Hypothalamus (tissue), 51 donors: ENCODE data around the gene LORICRIN.

Source experiments
- DNase-seq, 51 donors: peaks; one replicate each; lab custom pipeline; 2025; lab: John Stamatoyannopoulos, UW

The LORICRIN gene

DNA sequence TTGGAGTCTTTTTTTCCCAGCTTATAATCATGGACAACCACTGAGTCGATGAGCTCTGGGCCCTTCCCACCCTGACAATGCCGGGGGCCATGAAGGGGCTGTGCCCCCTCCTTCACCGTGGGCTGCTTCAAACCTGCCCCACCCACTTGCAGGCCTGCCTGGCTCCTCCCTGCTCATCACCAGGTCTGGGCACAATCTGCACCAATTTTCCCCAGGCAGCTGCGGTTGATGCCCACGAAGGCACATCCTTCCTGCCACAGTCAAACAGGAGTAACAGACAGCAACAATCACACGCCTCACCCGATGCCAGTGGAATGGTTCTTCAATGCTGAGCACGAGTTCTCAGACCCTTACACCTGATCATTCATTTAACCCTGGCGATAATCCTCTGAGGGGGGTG is 34.4 kb downstream of the LORICRIN start:
- no peak for DNase-seq

DNA sequence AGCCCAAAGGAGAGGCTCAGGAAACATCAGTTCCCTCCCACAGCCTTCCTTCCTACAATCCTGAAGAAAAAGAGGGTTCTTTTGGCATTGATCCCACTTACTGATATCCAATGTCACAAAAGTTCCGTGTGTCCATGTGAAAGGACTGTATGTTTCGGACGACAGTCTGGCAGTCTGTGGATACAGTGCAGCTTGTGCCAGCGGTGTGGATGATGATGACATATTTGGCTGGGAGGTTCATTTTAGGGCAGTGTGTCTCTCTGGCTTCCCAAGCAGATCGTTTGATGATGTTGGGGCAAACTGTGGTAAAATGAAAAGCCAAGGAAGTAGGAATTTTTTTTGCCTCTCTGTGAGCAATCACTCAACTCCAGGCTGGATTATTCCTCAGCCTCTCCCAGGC is 42.8 kb downstream of the LORICRIN start:
- no peak for DNase-seq

DNA sequence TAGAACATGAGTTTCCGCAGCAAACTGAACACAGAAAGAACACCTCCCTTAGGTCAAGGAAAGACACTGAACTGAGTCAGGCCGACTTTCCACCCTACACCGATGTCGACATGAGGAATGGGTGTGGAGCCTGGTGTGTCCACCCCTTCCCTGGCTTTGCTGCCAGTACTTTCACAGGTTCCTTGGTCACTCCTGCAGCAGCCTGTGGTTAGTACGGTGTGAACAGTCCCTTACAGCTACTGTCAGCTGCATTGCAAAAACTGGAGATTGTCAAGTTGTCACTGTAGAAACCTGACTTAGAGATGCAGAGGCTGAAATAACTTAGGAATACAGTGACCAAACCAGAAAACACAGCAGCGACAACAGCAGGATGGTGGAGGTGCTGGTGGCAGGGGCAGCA is 46.2 kb downstream of the LORICRIN start:
- DNase-seq, result no peak

DNA sequence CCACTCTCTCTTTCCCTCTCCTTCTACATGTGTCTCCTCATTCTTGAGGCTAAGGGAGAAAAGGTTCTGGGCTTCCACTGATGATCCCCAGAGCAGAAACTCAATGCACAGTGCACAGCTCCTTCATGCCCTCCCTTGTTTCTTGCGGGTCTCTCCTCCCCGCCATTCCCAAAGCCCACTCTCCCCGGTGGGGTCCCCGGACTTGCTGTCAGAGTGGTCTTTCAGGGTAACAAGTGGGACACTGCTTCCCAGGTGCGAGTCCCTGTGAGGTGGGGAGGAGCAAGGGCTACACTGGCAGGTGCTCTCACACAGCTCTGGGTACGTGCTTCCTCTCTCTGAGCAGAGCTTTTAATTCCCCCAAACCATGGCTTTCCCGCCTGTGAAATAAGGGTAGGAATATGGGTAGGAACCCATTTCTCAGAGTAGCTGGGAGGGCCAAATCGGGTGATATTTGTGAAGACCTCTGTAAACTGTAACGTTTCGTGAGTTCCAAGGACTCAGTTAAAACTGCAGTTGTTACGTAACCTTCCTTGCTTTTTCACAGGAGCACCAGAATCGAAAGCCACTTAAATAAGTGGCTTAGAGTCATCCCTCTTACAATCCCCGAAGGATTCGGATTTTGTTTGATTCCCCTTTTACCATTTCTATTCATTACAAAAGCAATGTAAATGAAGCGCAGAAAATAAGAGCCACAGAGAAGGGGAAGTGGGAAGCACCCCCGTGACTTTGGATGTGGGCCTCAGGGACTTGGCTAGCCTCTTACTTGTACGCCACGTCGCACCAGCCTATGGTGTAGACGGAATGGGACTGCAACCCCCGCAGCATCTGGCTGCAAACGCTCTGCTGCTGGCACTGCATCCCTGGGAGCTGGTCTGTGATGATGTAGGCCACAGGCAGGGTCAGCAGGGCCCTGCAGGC is 47.1 kb downstream of the LORICRIN start:
- DNase-seq, result no peak

DNA sequence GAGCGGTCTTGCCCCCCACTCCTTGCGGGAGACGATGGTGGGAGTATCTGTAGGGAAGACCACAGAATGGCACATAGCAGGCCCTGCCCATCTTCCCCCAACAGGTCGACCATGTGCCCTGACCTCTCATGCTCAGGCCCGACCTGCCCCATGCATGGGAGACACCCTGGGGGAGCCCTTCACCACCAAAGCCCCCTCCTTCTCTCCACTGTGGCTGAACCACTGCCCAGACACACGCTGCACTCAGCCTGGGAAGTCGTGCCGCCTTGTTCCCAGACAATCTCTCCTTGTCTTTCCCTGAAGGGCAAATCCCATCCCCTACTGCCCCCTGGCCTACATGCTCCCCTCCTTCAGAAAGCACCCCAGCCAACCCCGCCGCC is 47.7 kb downstream of the LORICRIN start:
- DNase-seq, result no peak

DNA sequence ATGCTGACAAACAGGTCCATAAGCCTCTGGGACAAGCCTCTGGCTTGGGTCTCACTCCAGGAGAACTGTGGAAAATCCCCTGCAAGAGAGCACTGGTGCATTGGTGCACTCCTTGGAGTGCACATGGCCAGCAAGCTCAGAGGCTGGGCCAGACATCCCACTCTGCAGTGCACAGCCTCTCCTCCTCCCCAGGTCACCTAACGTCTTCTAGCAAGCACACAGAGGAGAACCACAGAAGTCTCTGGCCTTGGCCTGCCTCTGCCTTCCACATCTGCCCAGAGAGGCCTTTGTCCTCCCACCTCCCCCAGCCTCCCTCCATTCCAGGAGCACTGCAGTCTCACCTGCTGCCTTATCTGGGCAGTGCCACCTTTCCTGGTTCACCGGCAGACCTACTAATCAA is 49.1 kb downstream of the LORICRIN start:
- DNase-seq, result no peak

DNA sequence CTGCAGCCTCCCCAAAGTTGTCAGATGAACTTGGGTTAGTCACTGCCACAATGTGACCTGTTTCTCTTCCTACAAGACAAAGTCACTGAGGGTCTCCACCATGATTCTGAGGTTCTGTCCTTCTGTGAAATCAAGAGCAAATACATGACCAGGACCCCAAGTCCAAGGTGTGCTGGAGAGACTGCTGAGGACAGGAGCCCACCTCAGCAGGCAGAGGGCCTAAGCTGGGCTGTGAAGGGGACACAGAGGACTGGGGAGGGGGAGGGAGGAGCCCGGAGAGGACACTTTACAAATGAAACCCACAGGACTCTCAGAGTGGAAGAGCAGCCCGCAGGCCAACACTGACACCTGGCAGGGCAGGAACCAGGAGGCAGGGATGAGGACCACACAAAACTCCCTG is 50.0 kb downstream of the LORICRIN start:
- DNase-seq, result no peak

DNA sequence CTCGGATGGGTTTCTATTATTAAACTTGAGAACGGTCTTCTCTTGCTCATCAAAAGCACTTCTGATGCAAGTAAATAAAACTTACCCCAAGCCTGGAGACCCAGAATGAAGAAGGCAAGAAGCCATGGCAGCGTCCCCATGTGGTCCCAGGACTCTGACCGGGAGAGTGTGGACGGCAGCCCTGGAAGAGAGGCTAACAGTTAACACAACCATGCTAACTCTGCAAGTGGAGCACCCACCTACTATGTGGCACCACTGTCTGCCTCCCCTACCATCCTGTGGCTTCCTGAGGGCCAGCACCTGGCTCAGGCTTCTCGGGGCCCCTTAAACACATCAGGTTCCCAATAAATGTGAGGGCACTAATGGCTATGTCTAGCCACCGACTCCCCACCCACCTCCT is 51.0 kb downstream of the LORICRIN start:
- no peak for DNase-seq
